MCF 10A (cell line): ENCODE data around the gene PLD4. TPM values are rescaled to one million over a fixed set of nuclear protein-coding genes. Genes with fewer than 3 reads are reported as not detected.

ENCODE experiments used
- BruUV-seq: library from RNA; stranded (reverse); fragments of 400-500 nt; replicated peaks from 2 replicates; lab custom pipeline; 2021; lab: Mats Ljungman, UMichigan
- CTCF ChIA-PET: fragments of 300-600 bp; sonication (Branson Sonifier 250); formaldehyde crosslinking; extraction: SDS; loops from one replicate; lab custom pipeline; 2021; ENCODE audit warnings: antibody characterized with exemption, inconsistent platforms; lab: Yijun Ruan, JAX
- POLR2A ChIA-PET: fragments of 300-600, 350-650 bp; sonication (Branson Sonifier 250); formaldehyde crosslinking; extraction: SDS; loops from one replicate; lab custom pipeline; 2020; ENCODE audit warnings: antibody characterized with exemption, inconsistent platforms; lab: Yijun Ruan, JAX
- DNase-seq: peaks from one replicate; pipeline ENCODE4 v3.0.0-alpha.2; 2018; ENCODE audit not compliant: unreplicated experiment
- H3K27ac Mint-ChIP-seq: one replicate; pipeline ENCODE4 v1.8.0; 2022; ENCODE audit warnings: mild to moderate bottlenecking, low read depth, mixed read lengths; ENCODE audit not compliant: unreplicated experiment
- H3K27me3 Mint-ChIP-seq: one replicate; pipeline ENCODE4 v1.8.0; 2022; ENCODE audit warnings: mixed read lengths; ENCODE audit not compliant: insufficient read depth, unreplicated experiment
- H3K36me3 Mint-ChIP-seq: one replicate; pipeline ENCODE4 v1.8.0; 2022; ENCODE audit warnings: mild to moderate bottlenecking, moderate library complexity, mixed read lengths; ENCODE audit not compliant: insufficient read depth, unreplicated experiment
- H3K4me1 Mint-ChIP-seq: one replicate; pipeline ENCODE4 v1.8.0; 2022; ENCODE audit warnings: mixed read lengths; ENCODE audit not compliant: insufficient read depth, unreplicated experiment
- H3K4me3 Mint-ChIP-seq: one replicate; pipeline ENCODE4 v1.8.0; 2022; ENCODE audit warnings: mild to moderate bottlenecking, moderate library complexity, mixed read lengths; ENCODE audit not compliant: unreplicated experiment
- H3K9me3 Mint-ChIP-seq: one replicate; pipeline ENCODE4 v1.8.0; 2022; ENCODE audit warnings: mixed read lengths; ENCODE audit not compliant: unreplicated experiment
- CTCF ChIP-seq: fragments of 200-600 bp; IDR thresholded peaks from one replicate; pipeline ENCODE4 v1.8.0; 2022; ENCODE audit warnings: antibody characterized with exemption, mild to moderate bottlenecking; ENCODE audit not compliant: unreplicated experiment
- intact Hi-C: fragments of 100-400 bp; cut with micrococcal nuclease; formaldehyde crosslinking; loops from 2 replicates; pipeline ENCODE4 v1.14.1; 2022
- total RNA-seq: library from RNA; stranded (reverse); gene quantifications from 2 replicates; pipeline ENCODE4 v1.2.3, GENCODE V29; 2022

Gene PLD4
- total RNA-seq, 1 experiment from 2014 or later, result not detected

- intact Hi-C loops, result no loop called here
- POLR2A ChIA-PET, result interaction anchor here (0.6 to 1.6 kb wide), 2 partner anchors 14 to 89 kb away, joined by 3 to 4 read pairs; no protein-coding TSS in a partner anchor
- CTCF ChIA-PET, result no interaction called here
Measured at GRCh38 chr14:104879201-104879982, 45.3 kb upstream of the PLD4 start.

GRCh38 chr14:104879983-104880565 is 44.6 kb upstream of the PLD4 start:
- Mint-ChIP-seq H3K4me1 (no peaks in the 10 kb centered on the region), H3K4me3 (no peak overlapping the region), H3K9me3 (no peaks in the 10 kb centered on the region), H3K27ac (no peak overlapping the region), H3K27me3 (no peaks in the 10 kb centered on the region), H3K36me3 (peaks cover 26% of the 10 kb centered on the region)
- no peak for TF ChIP-seq CTCF
- no peak for DNase-seq
- intact Hi-C loops, result no loop called here
- POLR2A ChIA-PET, result interaction anchor here (1.6 kb wide), 1 partner anchor 13 kb away, joined by 3 read pairs; no protein-coding TSS in a partner anchor
- CTCF ChIA-PET, result no interaction called here
- no TSS peak for BruUV-seq

More at GRCh38 chr14:104879201-104879982, 45.3 kb upstream of the PLD4 start:
- Mint-ChIP-seq H3K9me3 (no peaks in the 10 kb centered on the region), H3K4me1 (no peaks in the 10 kb centered on the region), H3K4me3 (no peak overlapping the region), H3K27ac (no peak overlapping the region), H3K36me3 (peaks cover 26% of the 10 kb centered on the region), H3K27me3 (no peaks in the 10 kb centered on the region)
- BruUV-seq, result no TSS peak
- no peak for TF ChIP-seq CTCF
- DNase-seq, result no peak

- TF ChIP-seq CTCF, result no peak
- Mint-ChIP-seq H3K27me3 (no peaks in the 10 kb centered on the region), H3K27ac (no peak overlapping the region), H3K36me3 (peaks cover 32% of the 10 kb centered on the region), H3K4me3 (no peak overlapping the region), H3K9me3 (no peaks in the 10 kb centered on the region), H3K4me1 (no peaks in the 10 kb centered on the region)
- ChIA-PET POLR2A (no interaction called here), CTCF (no interaction called here)
- intact Hi-C loops, result no loop called here
- no peak for DNase-seq
- no TSS peak for BruUV-seq
Measured at GRCh38 chr14:104880584-104881210, 44.0 kb upstream of the PLD4 start.

GRCh38 chr14:104881369-104881979 is 43.2 kb upstream of the PLD4 start:
- Mint-ChIP-seq H3K4me3 (no peak overlapping the region), H3K27ac (no peak overlapping the region), H3K4me1 (no peaks in the 10 kb centered on the region), H3K36me3 (peaks cover 34% of the 10 kb centered on the region), H3K27me3 (no peaks in the 10 kb centered on the region), H3K9me3 (no peaks in the 10 kb centered on the region)
- intact Hi-C loops, result no loop called here
- no TSS peak for BruUV-seq
- ChIA-PET POLR2A (no interaction called here), CTCF (no interaction called here)
- DNase-seq, result no peak
- no peak for TF ChIP-seq CTCF
